Thoracic aorta (tissue), 2 donors: Measurements from ENCODE around the gene SLC4A2. TPM values are rescaled to one million over a fixed set of nuclear protein-coding genes. Genes with fewer than 3 reads are reported as not detected.

ENCODE experiments used
- ATAC-seq: fragments of 150-250 bp; one replicate; pipeline ENCODE4 v1.8.0; 2017; ENCODE audit warnings: low read depth; ENCODE audit not compliant: insufficient number of reproducible peaks, low FRiP score
- DNase-seq: peaks from one replicate; pipeline ENCODE4 v3.0.0-alpha.2; 2020; ENCODE audit warnings: low spot score
- H3K27ac ChIP-seq, 2 donors: fragments of 200-600 bp; sonication (generic); 1 replicate in 1 of 2; 2 replicates in 1 of 2; pipeline ENCODE4 v1.5.1; 2016; ENCODE audit warnings: mild to moderate bottlenecking in 2 of 2, moderate library complexity in 2 of 2
- H3K27me3 ChIP-seq: fragments of 200-600 bp; sonication (generic); replicated peaks from 2 replicates; pipeline ENCODE4 v1.6.0; 2016; ENCODE audit warnings: mild to moderate bottlenecking; ENCODE audit not compliant: insufficient read depth
- H3K36me3 ChIP-seq: fragments of 200-600 bp; sonication (generic); one replicate; pipeline ENCODE4 v1.5.1; 2016
- H3K4me1 ChIP-seq, 2 donors: fragments of 200-600 bp; sonication (generic); 1 replicate in 1 of 2; 2 replicates in 1 of 2; pipeline versions ENCODE4 v1.5.1 to v1.6.0; 2016; ENCODE audit warnings: low read depth in 2 of 2, mild to moderate bottlenecking in 1 of 2; ENCODE audit not compliant: control insufficient read depth in 1 of 2
- H3K4me3 ChIP-seq: fragments of 200-600 bp; sonication (generic); 2 replicates; pipeline ENCODE4 v1.5.1; 2016; ENCODE audit warnings: mild to moderate bottlenecking
- H3K9me3 ChIP-seq: fragments of 200-600 bp; sonication (generic); 2 replicates; pipeline ENCODE4 v1.5.1; 2016
- total RNA-seq, 2 donors: library from RNA; depleted of rRNA; stranded (reverse); fragments of >200 nt; gene quantifications; one replicate each; pipeline versions ENCODE4 v1.1.0 to v1.2.3, GENCODE V29; 2016
- TF ChIP-seq, protein P1 (sequence below): fragments of 200-600 bp; sonication (generic); IDR thresholded peaks from one replicate; pipeline ENCODE4 v1.5.1; 2019; ENCODE audit warnings: antibody characterized with exemption

SLC4A2 gene
- total RNA-seq, 2 donors from 2014 or later, result 89.1 to 119 TPM

DNA sequence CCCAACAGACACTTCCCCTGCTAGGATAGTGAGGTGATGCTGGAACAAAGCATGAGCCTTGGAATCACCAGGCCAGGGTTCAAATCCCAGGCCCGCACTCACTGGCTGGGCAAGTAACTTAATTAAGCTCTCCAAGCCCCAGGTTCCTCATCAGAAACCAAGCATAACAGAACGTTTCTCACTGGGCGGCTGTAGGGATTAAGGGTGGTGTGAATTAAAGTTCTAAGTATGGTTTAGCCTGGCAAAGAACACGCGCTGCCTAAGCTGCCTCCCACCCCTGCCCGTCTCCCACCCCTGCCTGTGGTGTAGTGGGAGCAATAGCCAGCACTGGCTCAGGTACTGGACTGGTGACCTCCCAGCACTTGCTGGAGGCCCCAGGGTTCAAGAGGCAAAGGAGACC is 5.6 kb downstream of the SLC4A2 start:
- peaks cover 41% of the 10 kb centered on the region for H3K36me3 ChIP-seq
- TF ChIP-seq, protein P1, sequence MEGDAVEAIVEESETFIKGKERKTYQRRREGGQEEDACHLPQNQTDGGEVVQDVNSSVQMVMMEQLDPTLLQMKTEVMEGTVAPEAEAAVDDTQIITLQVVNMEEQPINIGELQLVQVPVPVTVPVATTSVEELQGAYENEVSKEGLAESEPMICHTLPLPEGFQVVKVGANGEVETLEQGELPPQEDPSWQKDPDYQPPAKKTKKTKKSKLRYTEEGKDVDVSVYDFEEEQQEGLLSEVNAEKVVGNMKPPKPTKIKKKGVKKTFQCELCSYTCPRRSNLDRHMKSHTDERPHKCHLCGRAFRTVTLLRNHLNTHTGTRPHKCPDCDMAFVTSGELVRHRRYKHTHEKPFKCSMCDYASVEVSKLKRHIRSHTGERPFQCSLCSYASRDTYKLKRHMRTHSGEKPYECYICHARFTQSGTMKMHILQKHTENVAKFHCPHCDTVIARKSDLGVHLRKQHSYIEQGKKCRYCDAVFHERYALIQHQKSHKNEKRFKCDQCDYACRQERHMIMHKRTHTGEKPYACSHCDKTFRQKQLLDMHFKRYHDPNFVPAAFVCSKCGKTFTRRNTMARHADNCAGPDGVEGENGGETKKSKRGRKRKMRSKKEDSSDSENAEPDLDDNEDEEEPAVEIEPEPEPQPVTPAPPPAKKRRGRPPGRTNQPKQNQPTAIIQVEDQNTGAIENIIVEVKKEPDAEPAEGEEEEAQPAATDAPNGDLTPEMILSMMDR, result no peak
- DNase-seq (no peak), ATAC-seq (no peak)
- no peaks in the 10 kb centered on the region for H3K27me3 ChIP-seq
- H3K4me1 ChIP-seq, result peaks cover 26 to 34% of the 10 kb centered on the region in 2 donors
- H3K9me3 ChIP-seq, result no peaks in the 10 kb centered on the region
- no peak overlapping the region for H3K27ac ChIP-seq
- no peak overlapping the region for H3K4me3 ChIP-seq

DNA sequence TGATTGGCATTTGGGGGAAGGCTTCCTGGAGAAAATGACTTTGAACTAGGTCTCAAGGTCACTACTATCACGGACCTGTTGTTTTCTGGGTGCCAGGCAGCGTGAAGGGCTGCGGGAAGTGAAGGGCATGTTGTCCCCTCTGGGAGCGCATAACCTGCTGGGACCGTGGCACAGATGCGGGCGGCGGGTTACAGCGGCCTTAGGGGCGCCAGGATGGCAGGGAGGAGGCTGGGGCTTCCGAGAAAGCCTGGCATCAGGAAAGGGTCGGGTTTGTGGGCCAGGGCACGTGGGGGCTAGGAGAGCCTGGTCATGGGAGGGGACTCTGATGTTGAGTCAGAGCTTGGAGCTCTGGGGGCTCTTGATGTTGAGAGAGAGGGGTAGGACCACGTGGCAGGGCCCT is 6.1 kb downstream of the SLC4A2 start:
- Histone ChIP-seq H3K4me3 (no peak overlapping the region), H3K9me3 (no peaks in the 10 kb centered on the region), H3K36me3 (peaks cover 46% of the 10 kb centered on the region), H3K27ac (no peak overlapping the region), H3K27me3 (no peaks in the 10 kb centered on the region), H3K4me1 (peaks cover 22 to 30% of the 10 kb centered on the region in 2 donors)
- ATAC-seq, result no peak
- DNase-seq, result no peak
- TF ChIP-seq, protein P1, result no peak

DNA sequence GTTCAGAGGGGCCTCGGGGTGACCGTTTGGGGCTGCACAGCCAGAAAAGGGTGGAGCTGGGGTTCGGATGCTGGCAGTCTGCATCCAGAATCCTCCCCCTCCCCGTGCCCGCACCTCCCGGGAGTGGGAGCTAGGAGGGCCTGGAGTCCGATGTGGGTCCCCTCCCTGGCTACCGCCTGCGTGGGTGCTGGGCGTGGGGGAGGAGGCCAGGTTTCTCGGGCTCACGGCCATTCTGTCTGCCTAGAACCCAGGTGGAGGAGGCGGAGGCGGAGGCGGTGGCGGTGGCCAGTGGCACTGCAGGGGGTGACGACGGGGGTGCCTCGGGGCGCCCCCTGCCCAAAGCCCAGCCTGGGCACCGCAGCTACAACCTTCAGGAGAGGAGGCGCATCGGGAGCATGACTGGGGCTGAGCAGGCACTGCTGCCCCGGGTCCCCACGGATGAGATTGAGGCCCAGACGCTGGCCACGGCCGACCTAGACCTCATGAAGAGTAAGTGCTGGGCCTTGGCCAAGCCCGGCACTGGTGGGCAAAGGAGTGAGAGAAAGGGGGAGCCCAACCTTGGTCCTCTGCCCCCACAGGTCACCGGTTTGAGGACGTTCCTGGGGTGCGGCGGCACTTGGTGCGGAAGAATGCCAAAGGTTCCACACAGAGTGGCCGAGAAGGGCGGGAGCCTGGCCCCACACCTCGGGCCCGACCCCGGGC is 7.0 kb downstream of the SLC4A2 start:
- Histone ChIP-seq H3K27ac (no peak overlapping the region), H3K27me3 (no peaks in the 10 kb centered on the region), H3K4me3 (no peak overlapping the region), H3K4me1 (peaks cover 13 to 21% of the 10 kb centered on the region in 2 donors), H3K36me3 (peaks cover 54% of the 10 kb centered on the region), H3K9me3 (no peaks in the 10 kb centered on the region)
- no peak for DNase-seq
- ATAC-seq, result no peak
- TF ChIP-seq, protein P1, result no peak

DNA sequence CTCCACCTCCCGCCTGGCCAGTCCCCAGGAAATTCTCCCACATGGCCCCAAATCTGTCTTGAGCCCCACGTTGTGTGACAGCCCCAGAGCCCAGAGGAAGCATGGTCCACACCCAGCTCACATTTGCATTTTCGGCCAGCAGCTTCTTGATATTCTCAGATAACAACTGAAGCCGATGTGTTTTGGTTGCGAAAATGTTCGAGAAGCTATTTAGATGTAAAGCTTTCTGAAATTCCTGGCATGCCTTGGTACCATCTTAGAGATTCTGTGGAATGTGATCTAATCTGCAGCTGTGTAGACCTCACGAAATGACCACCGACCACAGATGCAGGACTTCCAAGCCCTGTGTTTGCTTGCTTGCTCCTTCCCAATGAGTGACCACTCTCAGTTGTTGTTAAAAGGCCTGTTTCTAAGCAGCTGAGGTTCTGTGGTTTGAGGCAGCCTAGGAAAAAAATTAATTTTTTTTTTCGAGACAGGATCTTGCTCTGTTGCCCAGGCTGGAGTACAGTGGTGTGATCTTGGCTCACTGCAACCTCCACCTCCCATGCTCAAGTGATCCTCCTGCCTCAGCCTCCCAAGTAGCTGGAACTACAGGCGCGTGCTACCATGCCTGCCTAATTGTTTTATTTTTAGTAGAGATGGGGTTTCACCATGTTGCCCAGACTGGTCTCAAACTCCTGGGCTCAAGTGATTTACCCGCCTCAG is 8.8 kb downstream of the SLC4A2 start:
- peaks cover 0 to 6% of the 10 kb centered on the region in 2 donors for H3K4me1 ChIP-seq
- DNase-seq, result no peak
- H3K27ac ChIP-seq, result no peak overlapping the region
- TF ChIP-seq, protein P1, result no peak
- H3K9me3 ChIP-seq, result no peaks in the 10 kb centered on the region
- no peak overlapping the region for H3K4me3 ChIP-seq
- ATAC-seq, result no peak
- no peaks in the 10 kb centered on the region for H3K27me3 ChIP-seq
- H3K36me3 ChIP-seq, result peaks cover 64% of the 10 kb centered on the region

DNA sequence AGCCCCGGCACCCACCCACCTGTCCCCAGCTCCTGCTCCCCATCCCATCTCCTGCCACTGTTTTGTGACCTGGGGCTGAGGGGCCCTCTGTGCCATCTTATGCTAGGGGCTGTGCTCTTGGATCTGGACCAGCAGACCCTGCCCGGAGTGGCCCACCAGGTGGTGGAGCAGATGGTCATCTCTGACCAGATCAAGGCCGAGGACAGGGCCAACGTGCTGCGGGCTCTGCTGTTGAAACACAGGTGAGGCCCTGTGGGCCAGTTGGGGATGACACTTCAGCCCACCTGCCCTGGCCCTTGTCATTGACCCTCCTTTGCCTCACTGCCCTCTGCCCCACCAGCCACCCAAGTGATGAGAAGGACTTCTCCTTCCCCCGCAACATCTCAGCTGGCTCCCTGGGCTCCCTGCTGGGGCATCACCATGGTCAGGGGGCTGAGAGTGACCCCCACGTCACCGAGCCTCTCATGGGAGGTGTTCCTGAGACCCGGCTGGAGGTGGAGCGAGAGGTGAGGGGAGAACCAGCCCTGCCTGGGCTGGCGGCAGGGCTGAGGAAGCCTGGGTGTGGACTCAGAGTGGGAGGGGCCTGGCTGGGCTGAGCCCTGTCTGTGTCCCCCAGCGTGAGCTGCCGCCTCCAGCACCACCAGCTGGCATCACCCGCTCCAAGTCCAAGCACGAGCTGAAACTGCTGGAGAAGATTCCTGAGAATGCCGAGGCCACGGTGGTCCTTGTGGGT is 10.6 kb downstream of the SLC4A2 start:
- DNase-seq (no peak), ATAC-seq (no peak)
- peaks cover 73% of the 10 kb centered on the region for H3K36me3 ChIP-seq
- H3K27ac ChIP-seq, result no peak overlapping the region
- no peaks in the 10 kb centered on the region for H3K4me1 ChIP-seq
- H3K9me3 ChIP-seq, result no peaks in the 10 kb centered on the region
- H3K4me3 ChIP-seq, result no peak overlapping the region
- no peaks in the 10 kb centered on the region for H3K27me3 ChIP-seq
- TF ChIP-seq, protein P1, result no peak
